Measurements from ENCODE around the gene LRRK1.

The LRRK1 gene

GRCh38 chr15:101014921-101015841 is 96.0 kb downstream of the LRRK1 start:
- Mint-ChIP-seq H3K9me3 (no peaks in the 10 kb centered on the region), H3K27me3 (ENCODE audit: low read depth) (no peaks in the 10 kb centered on the region), H3K4me1 (ENCODE audit: low read depth) (peaks cover 2% of the 10 kb centered on the region), H3K27ac (no peak overlapping the region), H3K36me3 (ENCODE audit: low read depth) (no peaks in the 10 kb centered on the region), H3K4me3 (no peak overlapping the region)

- H3K4me1 Mint-ChIP-seq (ENCODE audit: low read depth): peaks cover 2% of the 10 kb centered on the region
- peaks cover 4% of the 10 kb centered on the region for H3K27me3 Mint-ChIP-seq (ENCODE audit: low read depth)
- H3K9me3 Mint-ChIP-seq: no peaks in the 10 kb centered on the region
- H3K36me3 Mint-ChIP-seq (ENCODE audit: low read depth): no peaks in the 10 kb centered on the region
- no peak overlapping the region for H3K27ac Mint-ChIP-seq
- no peak overlapping the region for H3K4me3 Mint-ChIP-seq
Measured at GRCh38 chr15:101016581-101016980, 97.4 kb downstream of the LRRK1 start.

GRCh38 chr15:101017093-101017754 is 98.1 kb downstream of the LRRK1 start:
- Mint-ChIP-seq H3K4me1 (ENCODE audit: low read depth) (peaks cover 2% of the 10 kb centered on the region), H3K9me3 (no peaks in the 10 kb centered on the region), H3K4me3 (no peak overlapping the region), H3K27ac (no peak overlapping the region), H3K27me3 (ENCODE audit: low read depth) (peaks cover 4% of the 10 kb centered on the region), H3K36me3 (ENCODE audit: low read depth) (no peaks in the 10 kb centered on the region)

GRCh38 chr15:101018016-101018415 is 98.9 kb downstream of the LRRK1 start:
- Mint-ChIP-seq H3K9me3 (no peaks in the 10 kb centered on the region), H3K27me3 (ENCODE audit: low read depth) (peaks cover 4% of the 10 kb centered on the region), H3K4me3 (no peak overlapping the region), H3K4me1 (ENCODE audit: low read depth) (peaks cover 2% of the 10 kb centered on the region), H3K36me3 (ENCODE audit: low read depth) (no peaks in the 10 kb centered on the region), H3K27ac (no peak overlapping the region)

GRCh38 chr15:101018450-101018849 is 99.3 kb downstream of the LRRK1 start:
- no peaks in the 10 kb centered on the region for H3K36me3 Mint-ChIP-seq (ENCODE audit: low read depth)
- H3K4me1 Mint-ChIP-seq (ENCODE audit: low read depth): peaks cover 2% of the 10 kb centered on the region

GRCh38 chr15:101019366-101019896 is 100.3 kb downstream of the LRRK1 start:
- H3K4me1 Mint-ChIP-seq (ENCODE audit: low read depth): peaks cover 2% of the 10 kb centered on the region
- H3K4me3 Mint-ChIP-seq: no peak overlapping the region
- no peak overlapping the region for H3K27ac Mint-ChIP-seq
- H3K9me3 Mint-ChIP-seq: no peaks in the 10 kb centered on the region
- H3K27me3 Mint-ChIP-seq (ENCODE audit: low read depth): peaks cover 4% of the 10 kb centered on the region
- H3K36me3 Mint-ChIP-seq (ENCODE audit: low read depth): no peaks in the 10 kb centered on the region

More at GRCh38 chr15:101018450-101018849, 99.3 kb downstream of the LRRK1 start:
- no peak overlapping the region for H3K27ac Mint-ChIP-seq
- no peaks in the 10 kb centered on the region for H3K9me3 Mint-ChIP-seq
- peaks cover 4% of the 10 kb centered on the region for H3K27me3 Mint-ChIP-seq (ENCODE audit: low read depth)
- no peak overlapping the region for H3K4me3 Mint-ChIP-seq

GRCh38 chr15:101020451-101020850 is 101.3 kb downstream of the LRRK1 start:
- H3K36me3 Mint-ChIP-seq (ENCODE audit: low read depth): no peaks in the 10 kb centered on the region
- H3K27ac Mint-ChIP-seq: no peak overlapping the region
- peaks cover 4% of the 10 kb centered on the region for H3K27me3 Mint-ChIP-seq (ENCODE audit: low read depth)
- H3K9me3 Mint-ChIP-seq: no peaks in the 10 kb centered on the region
- no peaks in the 10 kb centered on the region for H3K4me1 Mint-ChIP-seq (ENCODE audit: low read depth)
- H3K4me3 Mint-ChIP-seq: no peak overlapping the region

GRCh38 chr15:101020945-101021344 is 101.8 kb downstream of the LRRK1 start:
- Mint-ChIP-seq H3K4me3 (no peak overlapping the region), H3K9me3 (no peaks in the 10 kb centered on the region), H3K27ac (no peak overlapping the region), H3K27me3 (ENCODE audit: low read depth) (peaks cover 4% of the 10 kb centered on the region), H3K4me1 (ENCODE audit: low read depth) (no peaks in the 10 kb centered on the region), H3K36me3 (ENCODE audit: low read depth) (no peaks in the 10 kb centered on the region)

- no peaks in the 10 kb centered on the region for H3K4me1 Mint-ChIP-seq (ENCODE audit: low read depth)
- H3K4me3 Mint-ChIP-seq: no peak overlapping the region
- H3K27ac Mint-ChIP-seq: no peak overlapping the region
- peaks cover 4% of the 10 kb centered on the region for H3K27me3 Mint-ChIP-seq (ENCODE audit: low read depth)
- no peaks in the 10 kb centered on the region for H3K9me3 Mint-ChIP-seq
- no peaks in the 10 kb centered on the region for H3K36me3 Mint-ChIP-seq (ENCODE audit: low read depth)
Measured at GRCh38 chr15:101022306-101022705, 103.1 kb downstream of the LRRK1 start.

GRCh38 chr15:101022876-101023275 is 103.7 kb downstream of the LRRK1 start:
- no peaks in the 10 kb centered on the region for H3K4me1 Mint-ChIP-seq (ENCODE audit: low read depth)
- no peaks in the 10 kb centered on the region for H3K9me3 Mint-ChIP-seq
- no peak overlapping the region for H3K4me3 Mint-ChIP-seq
- H3K27ac Mint-ChIP-seq: no peak overlapping the region
- H3K27me3 Mint-ChIP-seq (ENCODE audit: low read depth): peaks cover 4% of the 10 kb centered on the region
- no peaks in the 10 kb centered on the region for H3K36me3 Mint-ChIP-seq (ENCODE audit: low read depth)

GRCh38 chr15:101023501-101024072 is 104.4 kb downstream of the LRRK1 start:
- Mint-ChIP-seq H3K36me3 (ENCODE audit: low read depth) (no peaks in the 10 kb centered on the region), H3K27me3 (ENCODE audit: low read depth) (peaks cover 4% of the 10 kb centered on the region), H3K9me3 (no peaks in the 10 kb centered on the region), H3K27ac (no peak overlapping the region), H3K4me3 (no peak overlapping the region), H3K4me1 (ENCODE audit: low read depth) (no peaks in the 10 kb centered on the region)

- no peaks in the 10 kb centered on the region for H3K36me3 Mint-ChIP-seq (ENCODE audit: low read depth)
- H3K4me3 Mint-ChIP-seq: no peak overlapping the region
- no peaks in the 10 kb centered on the region for H3K9me3 Mint-ChIP-seq
- peaks cover 4% of the 10 kb centered on the region for H3K27me3 Mint-ChIP-seq (ENCODE audit: low read depth)
- no peak overlapping the region for H3K27ac Mint-ChIP-seq
- H3K4me1 Mint-ChIP-seq (ENCODE audit: low read depth): no peaks in the 10 kb centered on the region
Measured at GRCh38 chr15:101024073-101024695, 105.0 kb downstream of the LRRK1 start.

- H3K27me3 Mint-ChIP-seq (ENCODE audit: low read depth): peaks cover 4% of the 10 kb centered on the region
- no peaks in the 10 kb centered on the region for H3K36me3 Mint-ChIP-seq (ENCODE audit: low read depth)
- H3K4me1 Mint-ChIP-seq (ENCODE audit: low read depth): no peaks in the 10 kb centered on the region
- H3K27ac Mint-ChIP-seq: no peak overlapping the region
- no peak overlapping the region for H3K4me3 Mint-ChIP-seq
- H3K9me3 Mint-ChIP-seq: no peaks in the 10 kb centered on the region
Measured at GRCh38 chr15:101024706-101025500, 105.7 kb downstream of the LRRK1 start.

GRCh38 chr15:101025501-101025885 is 106.3 kb downstream of the LRRK1 start:
- no peaks in the 10 kb centered on the region for H3K36me3 Mint-ChIP-seq (ENCODE audit: low read depth)
- H3K4me1 Mint-ChIP-seq (ENCODE audit: low read depth): no peaks in the 10 kb centered on the region

More at GRCh38 chr15:101025501-101025885, 106.3 kb downstream of the LRRK1 start:
- Mint-ChIP-seq H3K27me3 (ENCODE audit: low read depth) (peaks cover 4% of the 10 kb centered on the region), H3K4me3 (no peak overlapping the region), H3K9me3 (no peaks in the 10 kb centered on the region), H3K27ac (no peak overlapping the region)
